Esophagus squamous epithelium (tissue), 4 donors: Measurements from ENCODE around the gene TMEM255B.

Experiments
- CTCF ChIP-seq, 6 experiments: fragments of 450-650 bp in 4 of 6; fragments of 200-600 bp in 2 of 6; sonication (generic) in 2 of 6; IDR thresholded peaks; one replicate each; pipeline ENCODE4 v1.5.1; 2016 to 2019; ENCODE audit warnings: antibody characterized with exemption in 6 of 6, mild to moderate bottlenecking in 4 of 6, moderate library complexity in 4 of 6
- POLR2A ChIP-seq, 4 donors: fragments of 450-650 bp; IDR thresholded peaks; one replicate each; pipeline ENCODE4 v1.6.1; 2017; ENCODE audit warnings: antibody characterized with exemption in 4 of 4, mild to moderate bottlenecking in 4 of 4, moderate library complexity in 3 of 4

- TF ChIP-seq CTCF (IDR thresholded peaks at IDR 0.05) (no peak), POLR2A (IDR thresholded peaks at IDR 0.05) (no peak)
These were observed 53.4 kb downstream of the TMEM255B start for GRCh38 chr13:113812178-113813040.
